Natural killer cell (primary cell): ENCODE data around the gene PXMP4. TPM values are rescaled to one million over a fixed set of nuclear protein-coding genes. Genes with fewer than 3 reads are reported as not detected.

Experiments used
- ATAC-seq, 3 donors: fragments of 150-1000 bp in 2 of 3; fragments of 200-7000 bp in 1 of 3; cut with Tn5 transposase; 1 replicate in 1 of 3; 2 replicates in 2 of 3; pipeline ENCODE4 v1.10.0; 2021; ENCODE audit warnings: mild to moderate bottlenecking in 2 of 3, moderate library complexity in 2 of 3
- DNase-seq, 2 donors: peaks; one replicate each; pipeline versions ENCODE4 v3.0.0 to v3.0.0-alpha.2; 2013 to 2021; ENCODE audit warnings: mixed read lengths in 1 of 2
- H3K27ac ChIP-seq: one replicate; pipeline ENCODE4 v1.5.1; 2013; ENCODE audit warnings: mild to moderate bottlenecking, low read length
- H3K27me3 ChIP-seq: one replicate; pipeline ENCODE4 v1.6.1; 2013; ENCODE audit warnings: low read length; ENCODE audit not compliant: control insufficient read depth, insufficient read depth
- H3K36me3 ChIP-seq: one replicate; pipeline ENCODE4 v1.6.1; 2013; ENCODE audit warnings: low read length; ENCODE audit not compliant: control insufficient read depth, insufficient read depth
- H3K4me1 ChIP-seq: one replicate; pipeline ENCODE4 v1.6.1; 2013; ENCODE audit warnings: low read length; ENCODE audit not compliant: control insufficient read depth, insufficient read depth
- H3K4me3 ChIP-seq: one replicate; pipeline ENCODE4 v1.5.1; 2013; ENCODE audit warnings: low read length
- H3K9me3 ChIP-seq: one replicate; pipeline ENCODE4 v1.6.1; 2013; ENCODE audit warnings: low read length; ENCODE audit not compliant: control insufficient read depth, insufficient read depth
- H3K27ac Mint-ChIP-seq, 2 donors: one replicate each; pipeline ENCODE4 v1.8.0; 2022; ENCODE audit warnings: mild to moderate bottlenecking in 2 of 2, mixed read lengths in 2 of 2, moderate library complexity in 1 of 2
- H3K27me3 Mint-ChIP-seq, 2 donors: one replicate each; pipeline ENCODE4 v1.8.0; 2022; ENCODE audit warnings: low read depth in 2 of 2, mixed read lengths in 2 of 2
- H3K36me3 Mint-ChIP-seq: one replicate; pipeline ENCODE4 v1.8.0; 2022; ENCODE audit warnings: mixed read lengths
- H3K4me1 Mint-ChIP-seq, 2 donors: one replicate each; pipeline ENCODE4 v1.8.0; 2022; ENCODE audit warnings: mixed read lengths in 2 of 2
- H3K4me3 Mint-ChIP-seq: one replicate; pipeline ENCODE4 v1.8.0; 2022; ENCODE audit warnings: mild to moderate bottlenecking, moderate library complexity, mixed read lengths
- H3K9me3 Mint-ChIP-seq, 2 donors: one replicate each; pipeline ENCODE4 v1.8.0; 2022; ENCODE audit warnings: mixed read lengths in 2 of 2
- WGBS: methylation state at CpG from one replicate; pipeline ENCODE4 v1.1.7; 2013; ENCODE audit warnings: missing lambda C conversion rate; ENCODE audit not compliant: insufficient coverage; 5-methylcytosine and 5-hydroxymethylcytosine counted together
- intact Hi-C: fragments of 100-400 bp; cut with micrococcal nuclease; formaldehyde crosslinking; loops from one replicate; pipeline ENCODE4 v1.14.2; 2022
- total RNA-seq, 4 donors: library from RNA; stranded (reverse); fragments of 120-200 nt in 1 of 4; gene quantifications; one replicate each; pipeline versions ENCODE4 v1.2.3 to v1.2.4, GENCODE V29; 2013 to 2022
- TF ChIP-seq, protein P1 (sequence below): fragments of 200-600 bp; IDR thresholded peaks from one replicate; pipeline ENCODE4 v1.8.0; 2022; ENCODE audit warnings: antibody characterized with exemption

Gene PXMP4
- total RNA-seq, 3 donors from 2014 or later (not counting 1 experiment from before 2014, with no cell fraction given): 4.7 to 6.6 (median 6.2) TPM

DNA sequence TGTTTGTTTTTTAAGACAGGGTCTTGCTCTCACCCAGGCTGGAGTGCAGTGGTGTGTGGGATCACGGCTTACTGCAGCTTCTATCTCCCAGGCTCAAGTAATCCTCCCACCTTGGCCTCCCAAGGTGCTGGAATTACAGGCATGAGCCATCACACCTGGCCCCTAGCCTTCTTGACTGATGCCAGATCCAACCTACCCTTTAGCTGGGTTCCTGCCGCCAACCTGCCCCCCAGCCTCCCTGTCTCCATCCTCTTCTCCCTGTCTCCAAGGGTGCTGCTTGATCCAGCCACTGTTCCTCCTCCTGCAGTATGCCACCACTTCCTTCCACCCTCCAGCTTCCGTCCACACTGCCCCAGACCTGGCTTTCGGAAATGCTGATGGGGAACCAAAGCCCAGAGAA is 61.2 kb downstream of the PXMP4 start:
- no peak overlapping the region for H3K27ac ChIP-seq
- Mint-ChIP-seq H3K4me3 (no peak overlapping the region), H3K27ac (no peak overlapping the region), H3K9me3 (no peaks in the 10 kb centered on the region), H3K36me3 (no peaks in the 10 kb centered on the region), H3K27me3 (no peaks in the 10 kb centered on the region), H3K4me1 (peaks cover 8% of the 10 kb centered on the region in 2 donors)
- intact Hi-C loops: no loop called here
- WGBS: 91% methylated on average over 4 of the region's 4 CpGs
- H3K27me3 ChIP-seq: no peaks in the 10 kb centered on the region
- H3K36me3 ChIP-seq: no peaks in the 10 kb centered on the region
- TF ChIP-seq, protein P1, sequence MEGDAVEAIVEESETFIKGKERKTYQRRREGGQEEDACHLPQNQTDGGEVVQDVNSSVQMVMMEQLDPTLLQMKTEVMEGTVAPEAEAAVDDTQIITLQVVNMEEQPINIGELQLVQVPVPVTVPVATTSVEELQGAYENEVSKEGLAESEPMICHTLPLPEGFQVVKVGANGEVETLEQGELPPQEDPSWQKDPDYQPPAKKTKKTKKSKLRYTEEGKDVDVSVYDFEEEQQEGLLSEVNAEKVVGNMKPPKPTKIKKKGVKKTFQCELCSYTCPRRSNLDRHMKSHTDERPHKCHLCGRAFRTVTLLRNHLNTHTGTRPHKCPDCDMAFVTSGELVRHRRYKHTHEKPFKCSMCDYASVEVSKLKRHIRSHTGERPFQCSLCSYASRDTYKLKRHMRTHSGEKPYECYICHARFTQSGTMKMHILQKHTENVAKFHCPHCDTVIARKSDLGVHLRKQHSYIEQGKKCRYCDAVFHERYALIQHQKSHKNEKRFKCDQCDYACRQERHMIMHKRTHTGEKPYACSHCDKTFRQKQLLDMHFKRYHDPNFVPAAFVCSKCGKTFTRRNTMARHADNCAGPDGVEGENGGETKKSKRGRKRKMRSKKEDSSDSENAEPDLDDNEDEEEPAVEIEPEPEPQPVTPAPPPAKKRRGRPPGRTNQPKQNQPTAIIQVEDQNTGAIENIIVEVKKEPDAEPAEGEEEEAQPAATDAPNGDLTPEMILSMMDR: no peak
- H3K9me3 ChIP-seq: no peaks in the 10 kb centered on the region
- ATAC-seq (no peak), DNase-seq (no peak)
- peaks cover 16% of the 10 kb centered on the region for H3K4me1 ChIP-seq
- H3K4me3 ChIP-seq: no peak overlapping the region

DNA sequence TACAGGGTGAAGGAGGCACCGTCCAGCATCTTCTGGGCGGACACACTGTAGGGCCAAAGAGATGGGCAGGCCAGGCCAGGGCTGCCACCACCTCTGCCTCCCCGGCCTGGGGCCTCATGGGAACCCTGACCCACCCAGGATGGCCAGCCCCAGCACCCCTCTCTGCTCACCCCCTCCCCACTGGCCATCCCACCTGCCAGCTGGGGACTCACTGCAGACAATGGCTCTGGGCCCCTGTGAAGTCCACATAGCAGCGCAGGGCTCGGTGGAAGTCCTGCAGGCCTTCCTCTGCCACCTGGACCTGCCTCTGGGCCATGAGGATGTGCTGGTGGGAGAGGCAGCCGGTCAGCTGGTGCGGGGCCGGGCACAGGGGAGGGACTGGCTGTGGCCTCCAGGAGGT is 61.6 kb downstream of the PXMP4 start:
- Histone ChIP-seq H3K36me3 (no peaks in the 10 kb centered on the region), H3K4me1 (peaks cover 14% of the 10 kb centered on the region), H3K4me3 (no peak overlapping the region), H3K27me3 (no peaks in the 10 kb centered on the region), H3K27ac (no peak overlapping the region), H3K9me3 (no peaks in the 10 kb centered on the region)
- H3K4me1 Mint-ChIP-seq: peaks cover 8 to 9% of the 10 kb centered on the region in 2 donors
- H3K27me3 Mint-ChIP-seq: no peaks in the 10 kb centered on the region
- 96% methylated on average over 8 of the region's 8 CpGs for WGBS
- H3K36me3 Mint-ChIP-seq: no peaks in the 10 kb centered on the region
- H3K9me3 Mint-ChIP-seq: no peaks in the 10 kb centered on the region
- no peak overlapping the region for H3K4me3 Mint-ChIP-seq
- ATAC-seq (no peak), DNase-seq (no peak)
- TF ChIP-seq, protein P1: no peak
- H3K27ac Mint-ChIP-seq: no peak overlapping the region
- intact Hi-C loops: no loop called here

DNA sequence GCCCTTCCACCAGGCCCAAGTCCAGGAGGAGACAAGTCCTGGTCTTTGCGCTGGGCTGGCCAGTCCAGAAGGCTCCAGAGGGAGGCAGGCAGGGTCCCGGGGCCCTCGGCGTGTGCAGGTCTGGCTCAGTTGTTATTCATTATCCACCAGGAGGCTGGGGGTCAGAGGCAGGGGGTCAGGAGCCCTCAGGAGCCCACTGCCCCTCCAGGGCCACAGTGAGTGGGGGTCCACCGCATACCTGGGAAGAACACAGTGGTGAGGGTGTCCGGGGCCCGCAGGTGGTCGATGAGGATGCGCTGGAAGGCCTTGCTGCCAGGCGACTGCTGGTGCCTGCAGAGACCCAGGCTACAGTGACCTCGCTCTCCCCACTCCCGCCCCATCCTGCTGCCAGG is 62.4 kb downstream of the PXMP4 start:
- no peaks in the 10 kb centered on the region for H3K9me3 Mint-ChIP-seq
- intact Hi-C loops: no loop called here
- WGBS: over 99% methylated on average over 12 of the region's 12 CpGs
- H3K4me1 Mint-ChIP-seq: peaks cover 3 to 7% of the 10 kb centered on the region in 2 donors
- H3K36me3 Mint-ChIP-seq: no peaks in the 10 kb centered on the region
- no peak overlapping the region for H3K4me3 Mint-ChIP-seq
- ATAC-seq (no peak), DNase-seq (no peak)
- no peaks in the 10 kb centered on the region for H3K9me3 ChIP-seq
- no peak overlapping the region for H3K27ac Mint-ChIP-seq
- no peaks in the 10 kb centered on the region for H3K27me3 ChIP-seq
- peaks cover 7% of the 10 kb centered on the region for H3K4me1 ChIP-seq
- no peaks in the 10 kb centered on the region for H3K36me3 ChIP-seq
- TF ChIP-seq, protein P1: no peak
- H3K27me3 Mint-ChIP-seq: no peaks in the 10 kb centered on the region
- no peak overlapping the region for H3K27ac ChIP-seq
- H3K4me3 ChIP-seq: no peak overlapping the region
